H9 (cell line): ENCODE data around the gene CHRDL1. TPM values are rescaled to one million over a fixed set of nuclear protein-coding genes. Genes with fewer than 3 reads are reported as not detected.

Source experiments
- DNase-seq: peaks from one replicate; pipeline ENCODE4 v3.0.0-alpha.2; 2017
- H2AFZ ChIP-seq: one replicate; pipeline ENCODE4 v1.6.1; 2013; ENCODE audit warnings: mild to moderate bottlenecking, low read length, control low read depth, moderate library complexity
- H2AK5ac ChIP-seq: 2 replicates; pipeline ENCODE4 v1.6.1; 2013; ENCODE audit warnings: low read length, control low read depth, mixed read lengths; ENCODE audit not compliant: insufficient read length
- H2BK120ac ChIP-seq: one replicate; pipeline ENCODE4 v1.6.1; 2013; ENCODE audit warnings: low read depth, mild to moderate bottlenecking, low read length, control low read depth, inconsistent platforms; ENCODE audit not compliant: poor library complexity, severe bottlenecking
- H2BK12ac ChIP-seq: 2 replicates; pipeline ENCODE4 v1.6.1; 2013; ENCODE audit warnings: low read length, control low read depth, mixed read lengths, low read depth; ENCODE audit not compliant: insufficient read length
- H2BK15ac ChIP-seq: 2 replicates; pipeline ENCODE4 v1.6.1; 2013; ENCODE audit warnings: low read depth, low read length, control low read depth
- H2BK20ac ChIP-seq: one replicate; pipeline ENCODE4 v1.6.1; 2013; ENCODE audit warnings: low read depth, mild to moderate bottlenecking, low read length, control low read depth, inconsistent platforms; ENCODE audit not compliant: poor library complexity, severe bottlenecking
- H2BK5ac ChIP-seq: 2 replicates; pipeline ENCODE4 v1.6.1; 2013; ENCODE audit warnings: low read length, control low read depth, mixed read lengths; ENCODE audit not compliant: insufficient read length
- H3K14ac ChIP-seq: 2 replicates; pipeline ENCODE4 v1.6.1; 2013; ENCODE audit warnings: low read length, control low read depth; ENCODE audit not compliant: insufficient read depth
- H3K18ac ChIP-seq: 2 replicates; pipeline ENCODE4 v1.6.1; 2013; ENCODE audit warnings: low read depth, mild to moderate bottlenecking, mixed read lengths, low read length, control low read depth; ENCODE audit not compliant: insufficient read length
- H3K23ac ChIP-seq: 2 replicates; pipeline ENCODE4 v1.6.1; 2013; ENCODE audit warnings: low read length, control low read depth, mixed read lengths, low read depth; ENCODE audit not compliant: insufficient read length
- H3K23me2 ChIP-seq: 2 replicates; pipeline ENCODE4 v1.6.1; 2013; ENCODE audit warnings: low read depth, mild to moderate bottlenecking, mixed read lengths, low read length, control low read depth; ENCODE audit not compliant: insufficient read length, poor library complexity, severe bottlenecking
- H3K27ac ChIP-seq: 2 replicates; pipeline ENCODE4 v1.5.1; 2013; ENCODE audit warnings: low read length, control low read depth, mixed read lengths, low read depth; ENCODE audit not compliant: insufficient read length
- H3K27me3 ChIP-seq: 2 replicates; pipeline ENCODE4 v1.6.1; 2013; ENCODE audit warnings: low read length, control low read depth, inconsistent platforms; ENCODE audit not compliant: insufficient read depth
- H3K4ac ChIP-seq: 2 replicates; pipeline ENCODE4 v1.6.1; 2013; ENCODE audit warnings: low read depth, mild to moderate bottlenecking, control low read depth, inconsistent platforms, low read length, moderate library complexity
- H3K4me1 ChIP-seq: 2 replicates; pipeline ENCODE4 v1.6.1; 2013; ENCODE audit warnings: low read length, control low read depth, inconsistent platforms; ENCODE audit not compliant: insufficient read depth
- H3K4me2 ChIP-seq: 2 replicates; pipeline ENCODE4 v1.6.1; 2013; ENCODE audit warnings: low read length, control low read depth, mixed read lengths; ENCODE audit not compliant: insufficient read length, insufficient read depth
- H3K56ac ChIP-seq: 2 replicates; pipeline ENCODE4 v1.6.1; 2013; ENCODE audit warnings: low read depth, mild to moderate bottlenecking, mixed read lengths, low read length, control low read depth; ENCODE audit not compliant: insufficient read length
- H3K79me1 ChIP-seq: 2 replicates; pipeline ENCODE4 v1.6.1; 2013; ENCODE audit warnings: low read depth, mild to moderate bottlenecking, moderate library complexity, low read length, control low read depth, inconsistent platforms; ENCODE audit not compliant: insufficient read depth, poor library complexity, severe bottlenecking
- H3K79me2 ChIP-seq: 2 replicates; pipeline ENCODE4 v1.6.1; 2013; ENCODE audit warnings: low read length, control low read depth, inconsistent platforms; ENCODE audit not compliant: insufficient read depth
- H3K9ac ChIP-seq: 2 replicates; pipeline ENCODE4 v1.6.1; 2013; ENCODE audit warnings: low read length, control low read depth, mixed read lengths; ENCODE audit not compliant: insufficient read length; ENCODE audit errors: extremely low read depth
- H3K9me3 ChIP-seq: one replicate; pipeline ENCODE4 v1.6.1; 2013; ENCODE audit warnings: low read depth, low read length, inconsistent platforms; ENCODE audit not compliant: control insufficient read depth
- H3T11ph ChIP-seq: one replicate; pipeline ENCODE4 v1.6.1; 2013; ENCODE audit warnings: mild to moderate bottlenecking, low read length, control low read depth, inconsistent platforms
- H4K20me1 ChIP-seq: one replicate; pipeline ENCODE4 v1.6.1; 2013; ENCODE audit not compliant: control insufficient read depth, insufficient read length, insufficient read depth
- H4K5ac ChIP-seq: 2 replicates; pipeline ENCODE4 v1.6.1; 2013; ENCODE audit warnings: low read depth, mild to moderate bottlenecking, mixed read lengths, low read length, control low read depth; ENCODE audit not compliant: insufficient read length
- H4K8ac ChIP-seq: replicated peaks from 2 replicates; pipeline ENCODE4 v1.6.1; 2013; ENCODE audit warnings: low read length, control low read depth, mixed read lengths, low read depth; ENCODE audit not compliant: insufficient read length
- H4K91ac ChIP-seq: 2 replicates; pipeline ENCODE4 v1.6.1; 2013; ENCODE audit warnings: low read depth, mild to moderate bottlenecking, moderate library complexity, mixed read lengths, low read length, control low read depth; ENCODE audit not compliant: insufficient read length
- H3K27ac Mint-ChIP-seq, 3 experiments: 2 replicates in 2 of 3; 3 replicates in 1 of 3; pipeline ENCODE4 v1.8.0; 2020 to 2021; ENCODE audit warnings: mixed read lengths in 3 of 3, mild to moderate bottlenecking in 1 of 3, moderate library complexity in 1 of 3
- H3K27me3 Mint-ChIP-seq: 2 replicates; pipeline ENCODE4 v1.8.0; 2021; ENCODE audit warnings: low read depth, mild to moderate bottlenecking, moderate library complexity, mixed read lengths
- H3K36me3 Mint-ChIP-seq, 3 experiments: 2 replicates in 2 of 3; 3 replicates in 1 of 3; pipeline ENCODE4 v1.8.0; 2020 to 2021; ENCODE audit warnings: low read depth in 3 of 3, mixed read lengths in 3 of 3; ENCODE audit not compliant: insufficient read depth in 1 of 3
- H3K4me1 Mint-ChIP-seq, 2 experiments: 2 replicates each; pipeline ENCODE4 v1.8.0; 2020; ENCODE audit warnings: mixed read lengths in 2 of 2
- H3K4me3 Mint-ChIP-seq, 2 experiments: 2 replicates in 1 of 2; 3 replicates in 1 of 2; pipeline ENCODE4 v1.8.0; 2020 to 2021; ENCODE audit warnings: mild to moderate bottlenecking in 2 of 2, mixed read lengths in 2 of 2, moderate library complexity in 1 of 2
- H3K9me3 Mint-ChIP-seq, 2 experiments: 2 replicates in 1 of 2; 3 replicates in 1 of 2; pipeline ENCODE4 v1.8.0; 2020; ENCODE audit warnings: mild to moderate bottlenecking in 2 of 2, mixed read lengths in 2 of 2, moderate library complexity in 1 of 2
- CTCF ChIP-seq: fragments of 200-600 bp; sonication (generic); conservative IDR thresholded peaks from 3 replicates; pipeline ENCODE4 v1.8.0; 2021; ENCODE audit warnings: antibody characterized with exemption, mild to moderate bottlenecking
- total RNA-seq: library from RNA; stranded (reverse); gene quantifications from 2 replicates; pipeline ENCODE4 v1.2.1, GENCODE V29; 2021

CHRDL1 gene
- total RNA-seq, 1 experiment from 2014 or later: 11.8 TPM

- Histone ChIP-seq H3K27me3 (no peaks in the 10 kb centered on the region), H2AFZ (no peak overlapping the region), H3K9me3 (no peaks in the 10 kb centered on the region), H3K79me2 (no peaks in the 10 kb centered on the region), H3K4me2 (no peak overlapping the region), H2BK15ac (no peak overlapping the region), H4K91ac (no peak overlapping the region), H3K4me1 (no peaks in the 10 kb centered on the region), H3T11ph (no peak overlapping the region), H2BK120ac (no peak overlapping the region), H3K56ac (no peak overlapping the region), H3K14ac (no peak overlapping the region), H2BK5ac (no peak overlapping the region), H3K79me1 (no peaks in the 10 kb centered on the region), H3K27ac (no peak overlapping the region), H4K8ac (no peak overlapping the region), H2BK12ac (no peak overlapping the region), H4K20me1 (no peaks in the 10 kb centered on the region), H3K9ac (no peak overlapping the region), H2AK5ac (no peak overlapping the region), H4K5ac (no peak overlapping the region), H3K23me2 (no peaks in the 10 kb centered on the region), H2BK20ac (no peak overlapping the region), H3K23ac (no peak overlapping the region), H3K18ac (no peak overlapping the region), H3K4ac (no peak overlapping the region)
- Mint-ChIP-seq H3K27me3 (no peaks in the 10 kb centered on the region), H3K4me3 (no peak overlapping the region), H3K4me1 (no peaks in the 10 kb centered on the region), H3K36me3 (no peaks in the 10 kb centered on the region), H3K27ac (no peak overlapping the region), H3K9me3 (no peaks in the 10 kb centered on the region)
- DNase-seq: no peak
- no peak for TF ChIP-seq CTCF
These were observed 96.5 kb downstream of the CHRDL1 start for GRCh38 chrX:110699109-110699508.
